GM18867 (cell line): Measurements from ENCODE around the gene OSBPL5.

Source experiments
- ATAC-seq: cut with Tn5 transposase; IDR thresholded peaks from one replicate; pipeline ENCODE4 v1.9.1; 2021; ENCODE audit warnings: mild to moderate bottlenecking, moderate library complexity; ENCODE audit not compliant: unreplicated experiment

OSBPL5 gene

GRCh38 chr11:3165152-3165705, at the start of gene OSBPL5:
Gene OSBPL5, minus strand, starts transcription at chr11:3165310. Its CDS starts 36,162 bp downstream, at chr11:3129148.
- no peak for ATAC-seq

GRCh38 chr11:3214420-3214699, 49.2 kb upstream of the OSBPL5 start:
- ATAC-seq, result no peak

GRCh38 chr11:3213659-3214419, 48.7 kb upstream of the OSBPL5 start:
- no peak for ATAC-seq

- no peak for ATAC-seq
These were observed 43.2 kb upstream of the OSBPL5 start for GRCh38 chr11:3208272-3208671.

GRCh38 chr11:3207526-3208189, 42.5 kb upstream of the OSBPL5 start:
- no peak for ATAC-seq

GRCh38 chr11:3206922-3207204, 41.8 kb upstream of the OSBPL5 start:
- no peak for ATAC-seq

- no peak for ATAC-seq
These were observed 41.2 kb upstream of the OSBPL5 start for GRCh38 chr11:3206156-3206921.

GRCh38 chr11:3205261-3206155, 40.4 kb upstream of the OSBPL5 start:
- no peak for ATAC-seq

GRCh38 chr11:3204141-3205015, 39.3 kb upstream of the OSBPL5 start:
- ATAC-seq, result no peak

GRCh38 chr11:3203221-3204043, 38.3 kb upstream of the OSBPL5 start:
- ATAC-seq, result no peak

GRCh38 chr11:3202759-3203158, 37.6 kb upstream of the OSBPL5 start:
- ATAC-seq, result no peak

GRCh38 chr11:3202305-3202704, 37.2 kb upstream of the OSBPL5 start:
- no peak for ATAC-seq

- ATAC-seq, result no peak
These were observed 36.6 kb upstream of the OSBPL5 start for GRCh38 chr11:3201677-3202181.

- no peak for ATAC-seq
These were observed 36.0 kb upstream of the OSBPL5 start for GRCh38 chr11:3201112-3201581.

- no peak for ATAC-seq
These were observed 35.4 kb upstream of the OSBPL5 start for GRCh38 chr11:3200388-3201111.

GRCh38 chr11:3199537-3200295, 34.6 kb upstream of the OSBPL5 start:
- no peak for ATAC-seq

- no peak for ATAC-seq
These were observed 33.7 kb upstream of the OSBPL5 start for GRCh38 chr11:3198815-3199214.
